Measurements from ENCODE around the gene PIK3CB. TPM values are rescaled to one million over a fixed set of nuclear protein-coding genes. Genes with fewer than 3 reads are reported as not detected.

PIK3CB gene
- total and polyA plus RNA-seq, 10 of the 15 experiments (the other 5 are each of a cell fraction or from before 2014, with no cell fraction given): 5.0 to 18.4 (median 10.4) TPM

DNA sequence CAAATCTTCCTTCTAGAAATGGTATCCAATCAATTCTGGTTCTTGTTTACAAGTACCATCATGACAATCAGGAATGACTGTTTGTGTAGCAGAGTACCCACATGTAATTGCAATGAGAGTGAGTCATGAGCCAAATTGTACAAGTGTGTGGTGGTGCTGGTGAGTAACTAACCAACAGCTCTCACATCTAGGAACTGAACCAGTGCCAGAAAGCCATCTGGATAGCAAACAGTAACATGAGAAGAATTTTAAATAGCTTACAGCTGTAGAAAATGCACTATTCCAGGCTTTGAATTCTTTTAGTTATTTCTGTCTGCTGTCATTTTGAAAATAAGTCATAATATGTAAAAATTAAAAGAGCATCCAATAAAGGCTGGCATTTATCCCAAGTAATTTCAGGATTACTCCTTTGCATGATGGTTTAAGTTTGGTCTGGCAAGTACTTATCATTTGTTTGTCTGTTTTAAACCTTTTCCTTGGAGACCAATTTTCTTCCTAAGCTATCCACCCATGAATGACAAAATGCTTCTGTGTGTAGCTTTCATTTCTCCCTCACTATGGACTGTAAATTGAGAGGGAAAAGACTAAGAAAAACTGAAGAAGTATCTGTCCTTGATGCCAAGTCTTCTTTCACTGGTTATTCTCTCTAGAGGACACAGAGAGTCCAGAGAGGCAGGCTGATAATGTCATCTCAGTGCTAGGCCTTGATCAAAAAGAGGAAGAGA lies 60.0 kb downstream of the PIK3CB start:
- RAD21 ChIA-PET (ENCODE audit: unreplicated experiment): no interaction called here
- TF ChIP-seq FOS (IDR thresholded peaks at IDR 0.05; ENCODE audit: borderline replicate concordance, extremely low read depth, insufficient read length) (no peak), CREB1 (IDR thresholded peaks at IDR 0.05; ENCODE audit: low read depth) (no peak), RUNX3 (IDR thresholded peaks at IDR 0.05; ENCODE audit: low read length) (peak; percentile 19; the same call in 1 of the 2 replicates), MTA2 (IDR thresholded peaks at IDR 0.05; ENCODE audit: low read depth) (no peak), CBFB (IDR thresholded peaks at IDR 0.05; ENCODE audit: low read depth) (no peak), PML (IDR thresholded peaks at IDR 0.05; ENCODE audit: low read length) (no peak), ZBED1 (IDR thresholded peaks at IDR 0.05; ENCODE audit: borderline replicate concordance) (no peak), SMAD1 (IDR thresholded peaks at IDR 0.05; ENCODE audit: low read depth, partially characterized antibody) (no peak)
- TF ChIP-seq, protein P1, sequence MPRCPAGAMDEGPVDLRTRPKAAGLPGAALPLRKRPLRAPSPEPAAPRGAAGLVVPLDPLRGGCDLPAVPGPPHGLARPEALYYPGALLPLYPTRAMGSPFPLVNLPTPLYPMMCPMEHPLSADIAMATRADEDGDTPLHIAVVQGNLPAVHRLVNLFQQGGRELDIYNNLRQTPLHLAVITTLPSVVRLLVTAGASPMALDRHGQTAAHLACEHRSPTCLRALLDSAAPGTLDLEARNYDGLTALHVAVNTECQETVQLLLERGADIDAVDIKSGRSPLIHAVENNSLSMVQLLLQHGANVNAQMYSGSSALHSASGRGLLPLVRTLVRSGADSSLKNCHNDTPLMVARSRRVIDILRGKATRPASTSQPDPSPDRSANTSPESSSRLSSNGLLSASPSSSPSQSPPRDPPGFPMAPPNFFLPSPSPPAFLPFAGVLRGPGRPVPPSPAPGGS (IDR thresholded peaks at IDR 0.05; ENCODE audit: borderline replicate concordance, insufficient read depth, low read depth, low read length, poor library complexity, severe bottlenecking): peak; percentile 41
- Histone ChIP-seq H4K20me1 (ENCODE audit: control insufficient read depth, insufficient read depth) (no peaks in the 10 kb centered on the region), H3K36me3 (ENCODE audit: control insufficient read depth in 2 of 2, insufficient read depth in 2 of 2, low read length in 1 of 2) (no peaks in the 10 kb centered on the region; a peak in 1 of 4 replicates), H3K9me3 (replicated peaks; ENCODE audit: control insufficient read depth, insufficient read depth, low read length) (no peaks in the 10 kb centered on the region; the same call in 2 of the 3 replicates), H3K79me2 (ENCODE audit: control insufficient read depth, insufficient read depth, low read length) (no peaks in the 10 kb centered on the region), H3K4me2 (ENCODE audit: control insufficient read depth, insufficient read depth) (no peak overlapping the region), H3K27ac (ENCODE audit: control insufficient read depth, insufficient read depth) (no peak overlapping the region), H3K9ac (ENCODE audit: control insufficient read depth, insufficient read depth, low read length) (no peak overlapping the region), H3K4me1 (ENCODE audit: control insufficient read depth, insufficient read depth, low read length) (peaks cover 4% of the 10 kb centered on the region), H3K27me3 (replicated peaks in 1 of 2; ENCODE audit: control insufficient read depth in 2 of 2, insufficient read depth in 2 of 2, low read length in 1 of 2) (no peaks in the 10 kb centered on the region), H3K4me3 (no peak overlapping the region), H2AFZ (ENCODE audit: control insufficient read depth, low read depth, low read length) (no peak overlapping the region)
- ATAC-seq: peak; percentile 63
- DNase-seq (ENCODE audit: low read depth, low spot score): no peak
- SMC1A ChIA-PET (ENCODE audit: uncharacterized antibody, unreplicated experiment): interaction anchor here (0.7 kb wide), 1 partner anchor 18 kb away, joined by 3 read pairs; no protein-coding TSS in a partner anchor
- BruUV-seq (replicated peaks): no TSS peak
- FAIRE-seq: no peak
- CTCF ChIA-PET: no interaction called here
- intact Hi-C loops (cut with micrococcal nuclease; ENCODE audit: unreplicated experiment): no loop called here
- POLR2A ChIA-PET: no interaction called here
- in situ Hi-C loops (cut with MboI): no loop called here
